ENCODE measurements around the gene HBE1.
"Not testable (repeated sequence)": the region's sequence is repeated elsewhere in the genome, so short reads cannot be mapped to it uniquely, and the experiment has no call there.

HBE1 gene

GRCh38 chr11:5269715-5270147 is at the start of gene HBE1:
Gene HBE1, minus strand, starts transcription at chr11:5269945. Its CDS starts 55 bp downstream, at chr11:5269890.
- DNase-seq (ENCODE audit: low spot score): no peak

- no peak for DNase-seq (ENCODE audit: low spot score)
Measured at GRCh38 chr11:5317292-5317691, 47.5 kb upstream of the HBE1 start.

GRCh38 chr11:5313326-5314023 is 43.7 kb upstream of the HBE1 start:
- not testable (repeated sequence) for DNase-seq (ENCODE audit: low spot score)

- DNase-seq (ENCODE audit: low spot score): no peak
Measured at GRCh38 chr11:5310423-5310822, 40.7 kb upstream of the HBE1 start.

DNA sequence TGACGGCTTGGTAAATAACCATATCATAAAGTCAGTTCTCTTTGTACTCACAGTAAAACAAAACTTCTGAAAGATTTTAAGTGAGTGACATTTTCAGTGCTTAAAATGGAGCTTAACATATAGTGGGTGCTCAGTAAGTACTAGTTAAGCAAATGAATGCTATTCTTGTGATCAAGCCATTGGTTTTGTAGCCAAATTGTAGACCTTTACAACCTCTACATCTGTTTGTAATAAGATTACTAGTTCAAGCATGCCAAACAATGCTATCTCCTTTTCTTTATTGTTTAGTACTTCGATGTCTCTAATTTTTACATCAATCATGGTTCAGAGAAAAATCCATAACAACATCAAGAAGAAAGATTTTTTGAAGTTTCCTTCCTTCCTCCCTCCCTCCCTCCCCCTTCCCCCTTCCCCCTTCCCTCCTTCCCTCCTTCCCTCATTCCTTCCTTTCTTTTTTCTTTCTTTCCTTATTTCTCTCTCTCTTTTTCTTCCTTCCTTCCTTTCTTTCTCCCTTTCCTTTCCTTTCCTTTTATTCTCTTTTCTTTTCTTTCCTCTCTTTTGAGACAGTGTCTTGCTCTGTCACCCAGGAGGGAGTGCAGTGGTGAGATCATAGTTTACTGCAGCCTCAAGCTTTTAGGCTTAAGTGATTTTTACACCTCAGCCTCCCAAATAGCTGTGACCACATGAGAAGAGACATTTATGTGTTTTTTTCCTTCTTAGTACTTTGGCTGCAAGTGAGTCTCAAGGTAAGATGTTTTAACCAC is 37.7 kb upstream of the HBE1 start:
- DNase-seq (ENCODE audit: low spot score): no peak

DNA sequence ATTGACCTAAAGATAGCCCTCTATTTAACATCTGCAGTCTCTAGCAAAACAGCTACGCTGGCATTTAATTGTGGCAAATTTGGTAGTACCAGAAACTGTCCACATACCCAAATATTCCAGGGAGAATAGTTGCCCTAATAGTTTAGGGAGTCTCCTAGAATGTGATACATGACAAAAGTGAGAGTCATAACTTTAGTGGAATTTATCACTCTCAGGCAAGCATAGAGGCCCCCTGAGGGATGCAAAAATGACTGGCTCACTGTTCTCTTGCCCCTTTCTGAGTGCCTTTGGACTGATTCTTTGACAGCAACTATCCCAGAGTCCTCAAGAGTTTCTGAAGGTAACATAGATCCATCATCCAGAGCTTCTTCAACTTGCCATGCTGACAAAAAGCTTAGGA is 34.3 kb upstream of the HBE1 start:
- DNase-seq (ENCODE audit: low spot score): no peak

DNA sequence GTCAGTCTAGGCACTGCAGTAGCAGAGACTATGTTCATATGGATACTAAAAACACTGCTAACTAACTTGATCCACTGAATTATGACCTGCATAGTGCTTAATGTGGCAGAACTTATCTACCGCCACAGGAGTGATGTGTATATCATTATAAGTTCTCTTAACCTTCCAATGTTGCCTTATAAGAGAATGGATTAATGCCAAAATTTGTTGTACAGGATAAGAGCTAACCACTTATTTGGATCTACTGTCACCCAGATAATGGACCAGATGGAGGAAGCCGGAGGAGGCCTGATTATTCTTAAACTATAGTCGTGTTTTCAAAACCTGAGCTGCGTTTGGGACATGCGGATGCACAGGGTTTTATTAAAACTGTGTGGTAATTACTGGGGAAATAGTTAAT is 33.9 kb upstream of the HBE1 start:
- no peak for DNase-seq (ENCODE audit: low spot score)

DNA sequence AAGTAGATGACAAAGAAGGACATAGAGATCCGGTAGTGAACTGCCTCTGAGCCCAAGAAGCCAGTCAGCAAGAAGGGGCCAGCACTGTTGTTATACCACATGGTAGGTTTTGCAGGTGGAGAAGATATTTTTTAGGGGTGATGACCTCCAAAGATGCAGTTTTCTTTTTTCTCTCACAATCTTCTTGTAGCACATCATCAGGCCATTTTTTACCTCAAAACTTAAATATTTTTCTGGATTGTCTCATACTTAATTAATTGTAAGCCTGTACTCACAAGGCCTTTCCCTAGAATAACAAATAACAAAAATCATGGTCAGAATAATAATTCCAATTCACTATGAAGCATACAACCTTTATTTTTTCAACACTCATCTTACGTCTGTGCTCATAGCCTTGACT is 32.1 kb upstream of the HBE1 start, which contains the start of gene OR51B4:
Gene OR51B4 (minus strand): TSS at position 101 of the 400 bp plus-strand sequence. CDS start 0 bp downstream, at position 101.
- DNase-seq (ENCODE audit: low spot score): no peak

DNA sequence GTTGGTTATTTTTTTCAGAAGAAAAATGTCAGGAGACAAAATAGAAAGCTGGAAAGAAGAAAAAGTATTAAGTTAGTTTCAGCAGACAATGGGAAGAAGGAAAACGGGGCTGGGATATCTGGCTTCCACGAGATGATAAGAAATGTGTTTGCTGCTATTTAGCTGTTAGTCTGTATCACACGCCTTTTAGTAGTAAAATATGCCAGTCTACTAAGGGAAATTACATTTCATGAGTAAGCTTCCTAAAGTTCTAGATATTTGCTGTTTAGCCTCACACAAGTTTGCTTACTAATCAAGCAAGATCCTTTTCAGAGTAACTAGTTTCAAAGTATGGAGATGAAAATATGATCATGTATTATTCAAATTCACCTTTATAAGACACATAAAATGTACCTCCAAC is 30.5 kb upstream of the HBE1 start:
- no peak for DNase-seq (ENCODE audit: low spot score)

DNA sequence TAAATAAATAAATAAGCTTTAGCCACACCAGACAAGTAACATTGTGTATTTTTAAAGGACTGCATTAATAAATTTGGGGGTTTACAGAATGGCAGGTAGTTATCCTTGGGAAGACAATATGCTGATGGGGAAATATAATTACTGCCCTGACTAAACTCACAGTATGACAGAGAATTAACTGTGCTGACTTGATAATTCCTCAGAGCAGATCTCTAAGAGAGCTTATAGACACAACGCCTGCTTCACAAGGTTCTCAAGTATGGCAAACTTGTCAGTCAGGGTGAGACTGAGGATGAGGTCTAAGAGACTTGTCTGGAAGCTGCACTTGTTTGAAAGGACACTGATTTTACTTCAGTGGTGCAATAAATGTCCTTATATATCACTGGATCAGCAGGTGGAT is 28.7 kb upstream of the HBE1 start:
- DNase-seq (ENCODE audit: low spot score): no peak

GRCh38 chr11:5297721-5298323 is 28.1 kb upstream of the HBE1 start:
- DNase-seq (ENCODE audit: low spot score): no peak

- DNase-seq (ENCODE audit: low spot score): not testable (repeated sequence)
Measured at GRCh38 chr11:5294342-5294995, 24.7 kb upstream of the HBE1 start.

DNA sequence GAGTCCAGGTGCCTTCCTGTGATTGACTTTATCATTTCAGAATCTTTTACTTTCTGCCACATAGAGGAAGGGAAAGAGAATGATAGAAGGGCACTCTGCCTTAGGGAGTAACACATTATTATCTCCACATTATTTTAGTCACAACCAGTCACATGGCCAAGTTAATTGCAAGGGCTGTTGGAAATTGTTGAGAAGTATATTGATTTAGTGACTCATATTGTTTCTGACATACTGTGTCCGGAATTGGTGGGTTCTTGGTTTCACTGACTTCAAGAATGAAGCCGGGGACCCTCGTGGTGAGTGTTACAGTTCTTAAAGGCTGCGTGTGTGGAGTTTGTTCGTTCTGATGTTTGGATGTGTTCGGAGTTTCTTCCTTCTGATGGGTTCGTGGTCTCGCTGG is 23.3 kb upstream of the HBE1 start:
- DNase-seq (ENCODE audit: low spot score): no peak

DNA sequence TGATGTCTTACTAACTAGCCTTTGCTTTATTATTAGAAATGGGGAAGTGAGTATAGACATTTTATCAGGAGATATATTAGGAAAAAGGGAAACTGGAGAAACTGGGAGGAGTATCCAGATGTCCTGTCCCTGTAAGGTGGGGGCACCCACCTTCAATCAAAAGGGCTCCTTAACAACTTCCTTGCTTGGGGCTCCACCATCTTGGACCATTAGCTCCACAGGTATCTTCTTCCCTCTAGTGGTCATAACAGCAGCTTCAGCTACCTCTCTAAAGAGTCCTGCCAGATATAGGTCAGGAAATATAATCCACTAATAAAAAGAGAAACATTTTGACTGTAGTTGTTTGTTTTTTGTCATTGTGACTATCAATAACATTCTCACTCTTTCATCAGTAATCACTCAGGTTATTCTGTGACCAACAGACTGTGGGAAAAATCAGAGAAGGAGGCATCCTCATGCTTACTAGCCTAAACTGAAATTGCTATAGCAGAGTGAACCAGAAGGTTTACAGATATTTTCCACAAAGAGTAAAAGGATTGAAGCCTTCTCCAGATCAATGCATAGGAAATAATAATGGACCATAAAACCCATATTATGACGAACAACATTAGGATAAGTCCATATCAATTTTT is 21.6 kb upstream of the HBE1 start:
- no peak for DNase-seq (ENCODE audit: low spot score)

DNA sequence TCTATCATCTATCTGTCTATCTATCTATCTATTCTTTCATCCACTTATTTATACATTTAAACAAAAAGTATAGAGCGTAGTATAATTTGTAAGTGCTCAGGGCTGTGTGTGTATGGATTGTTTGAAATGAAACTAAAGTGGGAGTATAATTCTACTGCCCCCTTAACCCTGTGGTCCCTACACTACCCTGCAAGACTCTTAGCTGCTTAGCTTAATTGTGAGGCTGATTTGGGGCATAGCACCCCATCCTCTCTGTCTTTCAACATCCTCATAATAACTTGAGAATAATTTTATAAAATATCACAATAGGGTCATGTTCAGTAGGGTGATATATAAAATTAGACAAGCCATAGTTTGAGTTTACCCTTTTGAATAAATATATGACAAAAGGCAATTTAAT is 20.4 kb upstream of the HBE1 start:
- no peak for DNase-seq (ENCODE audit: low spot score)

GRCh38 chr11:5289696-5290095 is 20.0 kb upstream of the HBE1 start:
- no peak for DNase-seq (ENCODE audit: low spot score)

GRCh38 chr11:5288906-5289550 is 19.3 kb upstream of the HBE1 start:
- no peak for DNase-seq (ENCODE audit: low spot score)

GRCh38 chr11:5288108-5288905 is 18.6 kb upstream of the HBE1 start:
- DNase-seq (ENCODE audit: low spot score): no peak

GRCh38 chr11:5286901-5287300 is 17.2 kb upstream of the HBE1 start:
- DNase-seq (ENCODE audit: low spot score): no peak

DNA sequence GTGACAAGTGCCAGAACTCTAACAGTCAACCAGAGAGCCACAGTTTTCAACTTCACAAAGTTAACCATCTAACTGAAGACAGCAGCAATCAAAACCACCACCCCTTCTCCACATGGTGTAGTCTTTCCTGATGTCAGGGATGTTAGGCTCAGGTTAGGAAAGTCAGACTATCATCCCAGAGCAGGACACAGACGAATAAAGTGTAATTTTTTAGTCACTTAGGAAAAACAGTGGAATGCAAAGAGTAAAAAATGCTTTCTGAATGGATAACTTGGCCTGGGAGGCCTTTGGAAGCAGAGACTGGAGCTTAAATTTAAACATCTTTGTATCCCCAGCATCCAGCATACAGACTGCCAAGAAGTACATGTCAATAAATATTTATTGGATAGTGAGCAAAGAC is 16.6 kb upstream of the HBE1 start:
- no peak for DNase-seq (ENCODE audit: low spot score)

Data from COLO829 (cell line).